Retina (tissue), 1 donor: ENCODE results near the gene TRPC4AP.
A peak's percentile ranks its signal among the peaks of the same experiment; 100 is the strongest.

Experiments
- DNase-seq: peaks from one replicate; pipeline ENCODE4 v3.0.0-alpha.2; 2016

Gene TRPC4AP

GRCh38 chr20:34986311-34987287 lies 106.0 kb downstream of the TRPC4AP start:
- DNase-seq, result no peak

GRCh38 chr20:34985461-34986310 lies 106.9 kb downstream of the TRPC4AP start:
- DNase-seq, result peak; percentile 39

GRCh38 chr20:34984756-34985261 lies 107.8 kb downstream of the TRPC4AP start:
- no peak for DNase-seq

GRCh38 chr20:34983995-34984735 lies 108.4 kb downstream of the TRPC4AP start:
- DNase-seq, result no peak

- DNase-seq, result no peak
These were observed 109.4 kb downstream of the TRPC4AP start for GRCh38 chr20:34983089-34983820.

GRCh38 chr20:34982270-34983088 lies 110.1 kb downstream of the TRPC4AP start:
- DNase-seq, result no peak

- no peak for DNase-seq
These were observed 111.9 kb downstream of the TRPC4AP start for GRCh38 chr20:34980543-34981233.

GRCh38 chr20:34979366-34980153 lies 113.0 kb downstream of the TRPC4AP start:
- no peak for DNase-seq

- DNase-seq, result no peak
These were observed 114.4 kb downstream of the TRPC4AP start for GRCh38 chr20:34978092-34978744.

- DNase-seq, result no peak
These were observed 115.1 kb downstream of the TRPC4AP start for GRCh38 chr20:34977365-34978091.

- no peak for DNase-seq
These were observed 116.3 kb downstream of the TRPC4AP start for GRCh38 chr20:34976286-34976685.

- no peak for DNase-seq
These were observed 118.4 kb downstream of the TRPC4AP start for GRCh38 chr20:34974246-34974645.

- DNase-seq, result no peak
These were observed 120.9 kb downstream of the TRPC4AP start for GRCh38 chr20:34971561-34972235.

GRCh38 chr20:34970846-34971560 lies 121.6 kb downstream of the TRPC4AP start:
- no peak for DNase-seq

- DNase-seq, result no peak
These were observed 122.3 kb downstream of the TRPC4AP start for GRCh38 chr20:34970193-34970840.

GRCh38 chr20:34968042-34968775 lies 124.4 kb downstream of the TRPC4AP start:
- no peak for DNase-seq
